HS-5 (cell line): ENCODE measurements around the gene DCUN1D2.

Experiments
- DNase-seq: peaks from one replicate; pipeline ENCODE4 v3.0.0-alpha.2; 2012; ENCODE audit warnings: low read depth

Gene DCUN1D2

DNA sequence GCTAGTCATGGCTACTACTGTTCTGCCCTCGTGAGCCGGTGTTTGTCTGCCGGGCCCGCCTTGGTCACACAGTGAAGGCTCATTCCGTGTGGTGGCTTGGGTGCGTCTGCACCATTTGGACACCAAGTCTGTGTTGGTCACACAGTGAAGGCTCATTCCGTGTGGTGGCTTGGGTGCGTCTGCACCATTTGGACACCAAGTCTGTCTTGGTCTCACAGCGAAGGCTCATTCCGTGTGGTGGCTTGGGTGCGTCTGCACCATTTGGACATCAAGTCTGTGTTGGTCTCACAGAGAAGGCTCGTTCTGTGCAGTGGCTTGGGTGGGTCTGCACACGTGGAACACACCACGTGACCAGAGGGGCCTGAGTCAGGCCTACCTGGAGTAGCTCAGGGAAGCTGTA, 29.0 kb upstream of the DCUN1D2 start:
- DNase-seq = no peak

DNA sequence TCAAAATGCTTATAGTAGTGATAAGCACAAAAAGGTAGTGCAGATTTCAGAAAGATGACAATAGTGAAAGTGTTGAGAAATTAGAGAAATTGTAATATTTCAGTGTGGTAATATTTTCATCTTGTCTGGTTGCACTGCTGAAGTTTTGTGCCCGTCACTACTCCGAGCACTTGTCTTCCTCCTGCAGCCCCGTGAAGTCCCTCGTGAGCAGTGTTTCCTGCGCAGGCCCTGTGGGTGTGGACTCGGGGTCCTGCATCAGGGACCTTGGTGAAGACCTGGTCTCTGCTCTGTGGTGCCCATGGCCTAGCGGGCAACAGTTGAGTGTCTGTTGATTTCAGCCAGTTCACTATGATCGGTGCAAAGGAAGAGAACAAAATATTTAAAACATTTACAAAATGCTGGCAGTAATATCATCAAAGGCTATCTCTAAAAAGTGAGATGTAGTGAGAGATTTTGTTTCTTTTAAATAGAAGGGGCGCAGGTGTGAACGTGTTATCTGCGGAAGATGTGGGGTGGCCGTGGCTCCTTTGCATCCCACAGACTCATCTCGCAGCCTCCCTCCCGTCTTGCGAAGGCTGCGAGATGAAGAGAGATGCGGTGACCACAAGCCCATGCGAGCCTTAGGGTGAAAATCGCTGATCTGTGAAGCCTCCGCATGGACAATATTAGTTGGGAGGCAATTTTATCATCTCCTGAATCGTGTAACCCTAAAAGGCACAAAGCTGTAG, 27.7 kb upstream of the DCUN1D2 start:
- no peak for DNase-seq

DNA sequence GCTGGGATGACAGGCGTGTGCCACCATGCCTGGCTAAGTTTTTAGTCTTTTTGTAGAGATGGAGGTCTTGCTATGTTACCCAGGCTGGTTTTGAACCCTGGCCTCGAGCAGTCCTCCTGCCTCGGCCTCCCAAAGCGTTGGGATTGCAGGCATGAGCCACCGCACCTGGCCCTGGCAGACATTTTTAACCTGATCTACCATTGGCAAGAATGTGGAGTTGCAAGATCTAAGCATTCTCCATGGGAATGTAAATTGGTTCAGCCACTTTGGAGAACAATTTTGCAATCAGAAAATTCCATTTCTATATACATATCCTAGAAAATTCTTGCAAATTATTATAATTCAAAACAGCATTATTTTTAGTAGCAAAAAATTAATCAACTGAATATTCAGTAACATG, 24.3 kb upstream of the DCUN1D2 start:
- DNase-seq = no peak

DNA sequence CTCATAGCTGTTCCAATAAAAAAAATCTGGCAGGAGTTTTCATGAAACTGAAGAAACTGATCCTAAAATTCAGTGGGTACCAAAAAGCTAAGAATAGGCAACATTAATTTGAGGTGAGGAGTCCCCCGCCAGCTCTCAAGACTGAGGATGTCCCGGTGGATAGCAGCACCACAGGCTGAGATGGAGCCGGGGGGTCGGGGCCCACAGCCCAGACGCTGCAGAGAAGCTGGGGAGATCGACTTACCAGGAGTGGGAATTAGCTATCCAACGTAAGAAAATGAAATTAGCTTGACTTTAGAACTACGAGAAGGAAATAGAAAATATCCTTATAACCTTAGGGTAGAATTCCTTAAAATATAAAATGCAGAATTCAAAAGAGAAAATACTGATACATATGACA, 23.2 kb upstream of the DCUN1D2 start:
- DNase-seq = no peak

DNA sequence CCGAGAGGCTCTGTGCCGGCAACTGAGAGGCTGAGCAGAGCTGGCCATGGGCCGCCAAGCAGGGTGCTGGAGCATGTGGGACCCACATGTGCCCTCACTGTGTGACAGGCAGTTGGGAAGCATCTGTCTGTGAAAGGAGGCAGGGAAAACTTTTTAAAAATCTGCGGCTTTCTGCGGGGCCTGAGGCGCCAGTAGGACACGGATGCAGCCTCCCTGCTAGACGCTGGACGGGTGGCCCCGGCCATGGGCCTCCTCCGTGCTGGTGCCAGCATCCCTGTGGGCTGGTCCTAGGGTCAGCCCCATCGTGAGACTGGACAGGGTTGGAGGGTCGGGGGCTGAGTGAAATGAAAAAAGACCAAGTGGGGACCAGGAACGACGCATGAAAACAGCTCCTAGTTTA, 20.9 kb upstream of the DCUN1D2 start:
- no peak for DNase-seq

DNA sequence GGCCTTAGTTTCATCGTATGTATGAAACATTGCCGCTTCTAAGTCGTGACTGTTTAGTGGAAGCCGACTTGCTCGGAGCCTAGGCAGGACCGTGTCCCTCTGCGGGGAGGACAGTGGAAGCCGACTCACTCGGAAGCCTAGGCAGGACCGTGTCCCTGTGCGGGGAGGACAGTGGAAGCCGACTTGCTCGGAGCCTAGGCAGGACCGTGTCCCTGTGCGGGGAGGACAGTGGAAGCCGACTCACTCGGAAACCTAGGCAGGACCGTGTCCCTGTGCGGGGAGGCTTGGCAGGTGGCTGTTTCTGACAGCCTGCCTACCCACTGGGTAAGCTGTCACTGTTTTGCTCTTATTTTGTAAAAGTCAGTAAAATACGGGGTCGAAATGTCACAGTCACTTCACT, 20.4 kb upstream of the DCUN1D2 start:
- DNase-seq = no peak

DNA sequence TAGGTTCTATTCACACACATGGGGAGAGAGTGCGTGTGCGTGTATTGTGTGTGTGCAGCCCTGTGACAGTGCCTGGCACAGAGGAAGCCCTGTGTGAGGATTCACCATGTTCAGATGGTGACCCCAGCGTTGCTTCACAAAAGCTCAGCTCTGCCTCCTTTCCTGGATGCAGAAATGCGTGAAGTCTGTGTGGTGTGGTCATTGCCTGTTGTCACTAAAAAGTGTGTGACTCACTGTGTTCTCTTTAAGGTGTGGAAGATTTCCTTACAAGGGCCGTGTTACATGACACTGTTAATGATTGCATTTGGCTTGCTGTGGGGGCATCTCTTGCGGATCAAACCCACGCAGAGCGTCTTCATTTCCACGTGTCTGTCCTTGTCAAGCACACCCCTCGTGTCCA, 19.5 kb upstream of the DCUN1D2 start:
- no peak for DNase-seq

DNA sequence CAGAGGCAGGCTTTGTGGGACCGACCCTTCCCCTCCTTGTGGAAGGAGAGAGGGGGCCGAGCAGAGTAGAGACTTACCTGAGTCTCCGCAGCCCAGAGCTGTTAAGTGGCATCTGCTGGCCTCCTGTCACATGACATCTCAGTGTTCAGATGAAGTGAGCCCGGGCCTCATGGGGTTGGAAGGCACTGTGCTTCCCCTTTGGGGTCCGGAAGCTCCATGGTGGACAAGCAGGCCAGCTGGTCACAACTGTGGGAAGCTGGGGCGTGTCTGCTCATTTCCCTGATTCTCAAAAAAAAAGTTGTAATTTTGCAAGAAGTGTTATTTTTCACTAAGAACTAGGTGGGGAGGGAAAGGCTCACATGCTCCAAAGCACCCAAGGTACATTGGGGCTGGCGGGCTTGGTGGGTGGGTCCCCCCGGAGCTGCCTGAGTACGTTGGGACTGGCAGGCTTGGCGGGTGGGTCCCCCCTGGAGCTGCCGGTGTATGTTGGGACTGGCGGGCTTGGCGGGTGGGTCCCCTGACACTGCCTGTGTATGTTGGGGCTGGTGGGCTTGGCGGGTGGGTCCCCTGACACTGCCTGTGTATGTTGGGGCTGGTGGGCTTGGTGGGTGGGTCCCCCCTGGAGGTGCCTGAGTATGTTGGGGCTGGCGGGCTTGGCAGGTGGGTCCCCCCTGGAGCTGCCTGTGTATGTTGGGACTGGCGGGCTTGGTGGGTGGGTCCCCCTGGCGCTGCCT, 18.2 kb upstream of the DCUN1D2 start:
- DNase-seq = no peak

DNA sequence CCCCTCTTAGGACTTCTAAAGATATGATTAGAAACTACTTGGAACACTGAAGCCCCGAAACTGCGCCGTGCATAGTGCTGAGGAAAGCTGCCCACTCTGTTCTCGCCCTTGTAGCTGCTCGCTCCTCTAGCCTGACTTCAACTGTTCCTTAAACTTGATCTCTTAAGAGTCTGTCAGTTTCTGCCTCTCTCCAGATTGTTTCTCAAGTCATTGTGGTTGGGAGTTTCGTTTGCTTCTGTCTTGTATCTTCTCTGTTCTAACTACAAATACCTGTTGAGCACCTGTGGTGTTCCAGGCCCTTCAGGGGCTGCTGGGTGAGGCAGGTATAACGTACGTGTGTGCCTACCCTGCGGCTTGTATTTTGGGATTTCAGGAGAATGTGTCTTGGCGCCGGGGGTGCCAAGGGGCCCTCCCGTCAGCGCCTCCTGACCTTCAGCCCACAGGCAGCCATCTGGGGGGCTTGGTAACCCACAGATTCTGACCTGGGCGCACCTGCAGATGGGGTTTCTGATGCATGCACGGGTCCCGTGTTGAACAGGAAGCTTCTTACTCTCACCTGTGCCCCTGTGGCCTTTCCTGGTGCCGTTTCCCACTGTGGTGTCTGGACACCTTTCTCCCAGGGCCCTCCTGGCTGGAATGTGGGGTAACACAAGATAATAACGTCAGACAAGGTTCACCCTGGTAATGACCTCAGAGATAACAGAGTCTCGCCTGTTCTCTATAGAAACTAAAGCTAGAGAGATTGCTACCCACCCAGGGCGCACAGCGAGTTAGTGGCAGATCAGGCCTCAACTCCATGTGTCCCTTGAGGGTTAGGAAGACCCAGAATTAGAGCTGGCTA, 17.2 kb upstream of the DCUN1D2 start:
- no peak for DNase-seq

DNA sequence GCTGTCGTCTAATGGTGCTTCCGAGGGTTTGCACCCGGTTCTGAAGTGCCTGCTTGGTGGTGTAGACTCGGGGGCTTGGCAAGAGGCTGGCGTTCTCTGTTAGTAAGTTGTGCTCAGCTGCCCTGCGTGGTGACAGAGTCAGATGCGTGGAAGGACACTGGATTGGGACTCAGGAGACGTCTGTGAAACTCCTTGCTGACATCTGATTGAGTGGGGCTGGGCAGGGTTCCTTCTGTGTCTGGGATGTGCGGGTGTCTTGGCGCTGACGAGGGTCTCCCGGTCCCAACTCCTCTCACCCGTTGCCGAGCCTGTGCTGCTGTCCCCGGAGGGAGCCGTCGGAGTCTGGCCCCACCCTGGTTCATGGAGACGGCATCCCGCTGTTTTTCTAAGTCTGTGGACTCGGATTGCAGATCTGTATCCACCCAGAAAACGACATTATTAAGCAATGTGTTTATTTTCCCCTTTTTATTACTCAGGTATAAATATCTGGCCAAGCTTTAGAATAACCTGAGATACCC, 16.4 kb upstream of the DCUN1D2 start:
- DNase-seq = no peak

DNA sequence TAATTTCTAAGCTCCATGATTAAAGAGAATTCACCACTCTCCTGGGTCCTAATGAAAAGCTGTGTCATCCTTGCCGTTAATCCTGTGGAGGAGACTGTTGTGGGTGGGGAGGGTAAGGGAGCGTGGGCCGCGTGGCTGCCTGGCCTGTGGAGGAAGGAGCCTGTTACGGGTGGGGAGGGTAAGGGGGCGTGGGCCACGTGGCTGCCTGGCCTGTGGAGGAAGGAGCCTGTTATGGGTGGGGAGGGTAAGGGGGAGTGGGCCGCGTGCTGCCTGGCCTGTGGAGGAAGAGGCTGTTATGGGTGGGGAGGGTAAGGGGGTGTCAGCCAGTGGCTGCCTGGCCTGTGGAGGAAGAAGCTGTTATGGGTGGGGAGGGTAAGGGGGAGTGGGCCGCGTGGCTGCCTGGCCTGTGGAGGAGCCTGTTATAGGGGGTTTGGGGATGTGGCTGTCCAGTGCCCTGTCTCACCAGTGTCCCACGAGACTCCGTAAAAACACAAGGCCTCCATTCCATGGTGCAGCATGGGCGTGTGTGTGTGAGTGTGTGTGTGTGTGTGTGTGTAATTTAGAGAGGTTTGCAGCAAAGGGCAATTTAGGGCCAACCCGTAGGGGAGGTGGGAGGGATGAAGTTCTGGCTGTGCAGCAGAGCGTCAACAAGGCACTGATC, 15.6 kb upstream of the DCUN1D2 start:
- DNase-seq = no peak

DNA sequence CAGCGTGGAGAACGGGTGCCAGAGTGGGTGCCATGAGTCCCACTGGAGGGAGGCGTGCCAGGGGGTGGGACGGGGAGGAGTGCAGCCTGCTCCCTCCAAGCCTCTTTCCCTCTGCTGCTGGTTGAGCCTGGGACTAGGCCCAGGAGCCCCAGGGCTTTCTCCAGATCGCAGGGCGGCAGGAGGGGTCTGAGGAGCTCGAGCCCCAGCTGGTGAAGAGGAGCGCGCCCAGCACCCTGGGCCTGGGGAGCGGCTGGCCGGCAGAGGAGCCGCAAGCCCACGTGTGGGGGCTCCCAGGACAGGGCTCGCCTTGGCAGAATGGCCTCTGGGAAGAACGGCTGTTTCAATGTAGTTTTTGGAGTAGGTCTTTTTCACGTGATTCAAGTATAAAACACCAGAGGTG, 12.2 kb upstream of the DCUN1D2 start:
- DNase-seq = no peak

DNA sequence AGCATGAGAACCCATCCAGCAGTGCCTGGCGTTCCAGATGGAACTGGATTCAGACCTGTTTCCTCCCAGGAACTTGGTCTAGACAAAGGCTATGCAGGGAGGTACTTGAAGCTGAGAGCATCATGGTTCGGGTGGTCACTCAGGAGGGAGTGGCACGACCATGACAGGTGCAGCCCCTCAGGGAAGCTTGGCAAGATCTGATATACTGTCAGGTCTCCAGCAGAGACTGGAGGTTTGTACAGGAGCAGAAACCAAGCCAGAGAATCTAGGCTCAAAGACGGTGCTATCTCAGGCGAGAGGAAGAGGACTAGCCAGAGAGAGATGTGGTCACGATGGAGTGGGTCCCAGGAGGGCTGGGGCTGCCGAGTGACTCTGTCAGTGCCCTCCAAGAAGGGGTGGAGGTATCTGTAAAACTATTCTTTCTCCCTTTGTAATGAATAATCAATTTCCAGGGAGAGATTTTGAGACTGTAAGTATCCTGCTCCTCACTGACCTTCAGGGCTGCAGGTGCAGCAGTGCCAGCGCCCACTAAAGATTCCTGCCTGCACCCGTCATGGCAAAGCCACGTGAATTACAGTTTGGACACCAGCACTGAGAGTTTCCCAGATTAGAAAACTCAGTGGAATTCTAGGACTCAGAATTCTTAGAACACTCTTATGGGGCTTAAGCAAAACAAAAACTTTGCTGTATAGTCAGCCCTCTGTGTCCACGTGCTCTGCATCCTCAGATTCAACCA, 10.2 kb upstream of the DCUN1D2 start:
- no peak for DNase-seq

DNA sequence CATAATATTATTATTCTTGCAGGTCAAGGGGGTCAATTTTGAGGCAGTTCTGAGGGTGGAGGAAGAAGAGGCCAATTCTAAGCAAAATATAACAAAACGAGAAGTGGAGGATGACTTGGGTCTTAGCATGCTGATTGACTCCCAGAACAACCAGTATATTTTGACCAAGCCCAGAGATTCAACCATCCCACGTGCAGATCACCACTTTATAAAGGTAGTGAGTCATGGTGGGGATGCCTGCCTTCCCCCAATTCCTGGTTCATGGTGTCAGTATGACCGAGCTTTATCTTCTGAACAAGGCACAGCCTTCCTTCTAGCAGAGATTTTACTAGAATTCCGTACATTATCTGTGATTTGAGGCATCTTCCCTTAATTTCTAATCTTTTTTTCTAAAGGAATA, 9.4 kb upstream of the DCUN1D2 start:
- DNase-seq = no peak

DNA sequence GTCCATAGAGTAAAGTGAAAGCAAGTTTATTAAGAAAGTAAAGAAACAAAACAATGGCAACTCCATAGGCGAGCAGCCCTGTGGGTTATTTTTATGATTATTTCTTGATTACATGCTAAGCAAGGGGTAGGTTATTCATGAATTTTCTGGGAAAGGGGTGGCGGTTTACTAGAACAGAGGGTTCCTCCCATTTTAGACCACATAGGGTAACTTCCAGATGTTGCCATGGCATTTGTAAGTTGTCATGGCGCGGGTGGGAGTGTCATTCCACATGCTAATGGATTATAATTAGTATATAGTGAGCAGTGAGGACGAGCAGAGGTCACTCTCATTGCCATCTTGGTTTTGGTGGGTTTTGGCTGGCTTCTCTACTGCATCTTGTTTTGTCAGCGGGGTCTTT, 8.4 kb upstream of the DCUN1D2 start:
- DNase-seq = no peak

DNA sequence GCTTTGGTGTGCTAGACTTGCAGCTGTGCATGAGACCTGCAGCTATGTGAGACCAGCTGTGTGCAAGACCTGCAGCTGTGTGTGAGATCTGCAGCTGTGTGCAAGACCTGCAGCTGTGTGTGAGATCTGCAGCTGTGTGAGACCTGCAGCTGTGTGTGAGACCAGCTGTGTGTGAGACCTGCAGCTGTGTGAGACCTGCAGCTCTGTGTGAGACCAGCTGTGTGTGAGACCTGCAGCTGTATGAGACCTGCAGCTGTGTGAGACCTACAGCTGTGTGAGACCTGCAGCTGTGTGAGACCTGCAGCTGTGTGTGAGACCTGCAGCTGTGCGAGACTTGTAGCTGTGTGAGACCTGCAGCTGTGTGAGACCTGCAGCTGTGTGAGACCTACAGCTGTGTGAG, 6.7 kb upstream of the DCUN1D2 start:
- no peak for DNase-seq

DNA sequence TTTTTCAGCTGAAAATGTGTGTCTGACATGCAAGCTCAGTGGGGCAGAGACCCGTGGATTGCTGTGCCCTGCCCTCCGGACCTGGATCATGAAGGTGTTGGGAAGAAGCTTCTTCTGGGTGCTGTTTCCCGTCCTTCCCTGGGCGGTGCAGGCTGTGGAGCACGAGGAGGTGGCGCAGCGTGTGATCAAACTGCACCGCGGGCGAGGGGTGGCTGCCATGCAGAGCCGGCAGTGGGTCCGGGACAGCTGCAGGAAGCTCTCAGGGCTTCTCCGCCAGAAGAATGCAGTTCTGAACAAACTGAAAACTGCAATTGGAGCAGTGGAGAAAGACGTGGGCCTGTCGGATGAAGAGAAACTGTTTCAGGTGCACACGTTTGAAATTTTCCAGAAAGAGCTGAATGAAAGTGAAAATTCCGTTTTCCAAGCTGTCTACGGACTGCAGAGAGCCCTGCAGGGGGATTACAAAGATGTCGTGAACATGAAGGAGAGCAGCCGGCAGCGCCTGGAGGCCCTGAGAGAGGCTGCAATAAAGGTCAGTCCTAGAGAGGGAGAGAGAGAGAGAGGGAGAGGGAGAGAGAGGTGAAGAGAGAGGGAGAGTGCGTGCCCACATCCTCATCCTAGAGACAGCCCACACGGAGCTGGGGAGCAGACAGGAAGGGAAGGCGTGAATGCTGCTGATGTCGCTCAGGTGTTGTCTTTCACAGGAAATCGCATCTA, 5.1 kb upstream of the DCUN1D2 start:
- DNase-seq = no peak

DNA sequence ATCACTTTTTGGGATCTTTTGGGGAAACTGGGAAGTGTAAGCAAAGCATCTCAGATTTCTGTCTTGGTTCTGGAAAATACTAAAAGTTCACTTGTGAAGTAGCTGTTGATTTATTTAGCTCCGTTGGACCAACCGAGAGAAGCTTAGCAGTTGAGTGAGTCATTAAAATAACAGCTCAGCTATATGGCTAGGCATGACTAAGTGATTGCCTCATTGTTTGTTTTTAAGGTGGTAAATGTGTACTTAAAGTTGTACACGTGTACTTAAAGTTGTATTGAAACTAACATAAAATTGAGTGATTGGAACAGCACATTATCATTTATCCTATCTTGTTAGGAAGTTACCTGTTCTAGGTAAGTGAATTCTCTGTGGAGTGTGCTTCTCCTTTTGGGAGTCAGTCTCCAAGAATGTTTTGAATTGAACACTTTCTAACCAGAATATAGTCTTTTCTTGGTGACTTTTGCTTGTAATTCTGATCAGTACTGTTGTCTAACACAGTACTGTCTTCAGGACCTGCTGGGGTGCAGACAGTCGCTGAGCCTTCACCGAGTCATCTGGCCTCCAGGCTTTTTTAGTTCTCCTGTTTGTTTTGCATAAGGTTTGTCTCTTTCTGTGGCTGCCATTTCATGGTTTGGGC, 2.9 kb upstream of the DCUN1D2 start:
- DNase-seq = peak; percentile 53

DNA sequence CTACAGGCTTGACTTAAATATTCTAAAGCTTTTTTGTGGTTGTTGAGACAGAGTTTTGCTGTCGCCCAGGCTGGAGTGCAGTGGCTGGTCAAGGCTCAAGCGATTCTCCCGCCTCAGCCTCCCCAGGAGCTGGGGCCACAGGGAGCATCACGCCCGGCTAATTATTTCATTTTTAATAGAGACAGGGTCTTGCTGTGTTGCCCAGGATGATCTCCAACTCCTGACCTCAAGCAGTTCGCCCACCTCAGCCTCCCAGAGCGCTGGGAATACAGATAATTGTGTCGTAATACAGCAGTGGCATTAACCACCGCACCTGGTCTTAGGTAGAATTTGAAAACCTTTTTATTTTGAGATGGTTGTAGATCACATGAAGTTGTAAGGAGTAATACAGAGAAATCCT, 1.5 kb upstream of the DCUN1D2 start:
- no peak for DNase-seq

DNA sequence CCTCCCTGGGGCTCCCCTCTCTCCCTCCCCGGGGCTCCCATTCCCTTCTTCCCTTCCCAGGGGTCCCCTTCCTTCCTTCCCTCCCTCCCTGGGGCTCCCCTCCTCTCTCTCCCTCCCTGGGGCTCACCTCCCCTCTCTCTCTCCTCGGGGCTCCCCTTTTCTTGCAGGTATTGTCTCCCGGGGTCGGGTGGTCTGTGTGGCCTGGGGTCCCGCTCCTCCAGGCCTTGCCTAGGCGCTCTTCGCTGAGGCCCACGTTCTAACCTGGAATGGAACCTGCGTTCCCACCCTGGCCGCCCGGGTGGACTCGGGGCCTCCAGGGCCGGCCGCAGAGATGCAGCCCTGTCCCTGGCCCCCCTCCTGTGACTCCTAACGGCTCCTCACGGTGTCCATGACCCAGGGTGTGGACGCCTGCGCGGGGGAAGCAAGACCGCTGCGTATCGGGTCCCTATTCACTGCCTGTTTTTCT, 940 bp upstream of the DCUN1D2 start:
- no peak for DNase-seq
